Skeletal muscle cell (primary cell): ENCODE data around the gene HOXD9.

Experiments
- DNase-seq: peaks from one replicate; pipeline ENCODE4 v3.0.0-alpha.2; 2010; ENCODE audit warnings: low read depth
- H3K4me3 ChIP-seq: 2 replicates; pipeline ENCODE4 v1.5.1; 2011; ENCODE audit warnings: low read depth, mild to moderate bottlenecking, control low read depth, low read length, moderate library complexity

Gene HOXD9

DNA sequence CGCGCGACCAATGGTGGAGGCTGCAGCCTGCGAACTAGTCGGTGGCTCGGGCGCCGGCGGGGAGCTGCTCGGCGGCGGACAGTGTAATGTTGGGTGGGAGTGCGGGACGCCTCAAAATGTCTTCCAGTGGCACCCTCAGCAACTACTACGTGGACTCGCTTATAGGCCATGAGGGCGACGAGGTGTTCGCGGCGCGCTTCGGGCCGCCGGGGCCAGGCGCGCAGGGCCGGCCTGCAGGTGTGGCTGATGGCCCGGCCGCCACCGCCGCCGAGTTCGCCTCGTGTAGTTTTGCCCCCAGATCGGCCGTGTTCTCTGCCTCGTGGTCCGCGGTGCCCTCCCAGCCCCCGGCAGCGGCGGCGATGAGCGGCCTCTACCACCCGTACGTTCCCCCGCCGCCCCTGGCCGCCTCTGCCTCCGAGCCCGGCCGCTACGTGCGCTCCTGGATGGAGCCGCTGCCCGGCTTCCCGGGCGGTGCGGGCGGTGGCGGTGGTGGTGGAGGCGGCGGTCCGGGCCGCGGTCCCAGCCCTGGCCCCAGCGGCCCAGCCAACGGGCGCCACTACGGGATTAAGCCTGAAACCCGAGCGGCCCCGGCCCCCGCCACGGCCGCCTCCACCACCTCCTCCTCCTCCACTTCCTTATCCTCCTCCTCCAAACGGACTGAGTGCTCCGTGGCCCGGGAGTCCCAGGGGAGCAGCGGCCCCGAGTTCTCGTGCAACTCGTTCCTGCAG is at the start of gene HOXD9:
Gene HOXD9, plus strand, starts transcription at position 37 of the 728 bp plus-strand sequence. Its CDS starts 50 bp downstream, at position 87.
- peak within 1 kb of the TSS; percentile 47 for H3K4me3 ChIP-seq
- DNase-seq, result no peak

DNA sequence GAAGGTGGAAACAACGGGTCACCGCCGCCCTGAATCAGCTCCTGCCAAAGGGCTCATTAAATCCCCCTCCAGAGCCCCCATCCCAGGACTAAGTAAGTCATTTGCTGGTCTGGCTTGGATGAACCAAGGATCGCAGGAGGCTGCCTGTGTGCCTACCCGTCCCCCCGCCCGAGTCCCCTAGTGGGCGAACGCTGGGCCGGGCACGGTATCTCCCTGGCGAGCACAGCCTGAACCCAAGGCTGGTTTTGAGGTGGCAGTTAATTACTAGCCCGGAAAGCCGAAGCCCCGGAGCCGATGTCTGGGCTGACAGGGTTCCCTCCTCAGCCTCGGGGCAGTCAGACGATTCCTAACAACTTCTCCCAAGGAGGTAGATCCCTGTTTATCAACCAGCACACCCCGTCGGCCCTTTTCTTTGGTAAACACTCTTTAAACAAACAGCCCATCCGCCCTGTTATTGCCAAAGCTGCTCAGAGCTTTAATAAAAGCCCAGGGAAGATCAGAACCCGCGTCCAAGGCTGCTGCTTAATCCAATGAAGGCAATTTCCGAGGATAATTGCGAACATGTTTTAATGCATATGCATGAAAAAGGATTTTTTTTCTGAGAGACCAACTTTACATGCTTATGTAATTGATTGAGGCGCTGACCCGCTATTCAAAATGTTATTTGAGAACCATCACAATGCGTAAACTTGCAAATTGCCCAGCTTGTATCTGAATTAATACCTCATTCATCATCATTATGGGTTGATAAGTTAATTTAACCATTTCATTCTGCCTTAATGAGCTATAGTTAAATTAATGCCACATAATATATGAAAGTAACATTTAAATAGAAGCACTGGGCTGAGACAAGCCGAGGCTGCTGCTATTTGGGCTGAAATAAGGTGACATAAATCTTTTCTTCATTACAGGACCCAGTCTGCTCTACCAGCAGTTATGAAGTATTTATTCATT is 49.3 kb upstream of the HOXD9 start:
- DNase-seq, result no peak
- H3K4me3 ChIP-seq, result no peak overlapping the region

DNA sequence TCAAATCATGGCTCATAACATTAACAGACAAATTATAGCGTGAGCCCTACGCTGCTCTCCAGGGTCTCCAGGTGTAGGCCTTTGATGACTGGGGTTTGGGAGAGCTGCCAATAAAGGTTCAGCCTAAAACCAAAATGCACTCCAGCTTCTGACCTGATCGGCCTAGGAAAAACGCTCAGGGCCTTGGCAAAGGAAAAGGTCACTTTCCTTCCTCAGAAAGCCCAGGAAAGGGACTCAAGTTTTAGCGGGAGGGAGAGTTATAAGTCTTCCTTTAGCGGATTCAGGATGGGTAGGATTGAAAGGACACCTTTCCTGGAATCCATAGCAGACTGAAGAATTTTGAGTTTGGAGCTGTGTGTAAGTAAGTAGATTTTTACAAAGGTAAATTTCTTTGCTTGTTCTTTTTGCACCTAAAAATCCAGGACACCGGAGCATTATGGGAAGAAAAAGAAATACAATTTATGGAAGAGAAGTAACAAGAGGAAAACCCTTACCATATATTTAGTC is 47.5 kb upstream of the HOXD9 start:
- no peak overlapping the region for H3K4me3 ChIP-seq
- DNase-seq, result no peak

DNA sequence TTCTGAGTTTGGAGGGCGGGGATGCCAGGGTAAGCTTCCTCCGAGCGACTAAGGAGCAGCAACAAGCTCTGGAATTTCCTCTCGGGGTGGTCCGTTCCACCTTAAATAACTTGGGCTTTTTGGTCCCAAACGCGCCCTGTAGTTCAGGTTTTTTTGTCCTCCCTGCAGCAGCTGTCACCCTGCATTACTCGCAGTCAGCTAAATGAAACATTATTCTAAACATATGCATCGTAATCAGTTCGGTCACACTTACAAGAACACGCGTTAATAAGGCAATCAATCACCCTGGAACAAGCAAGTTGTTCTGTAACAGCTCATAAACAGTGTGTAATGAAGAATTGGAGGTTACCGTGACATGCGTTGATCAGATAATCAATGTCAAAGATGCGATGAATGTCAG is 47.0 kb upstream of the HOXD9 start:
- DNase-seq, result no peak
- no peak overlapping the region for H3K4me3 ChIP-seq

DNA sequence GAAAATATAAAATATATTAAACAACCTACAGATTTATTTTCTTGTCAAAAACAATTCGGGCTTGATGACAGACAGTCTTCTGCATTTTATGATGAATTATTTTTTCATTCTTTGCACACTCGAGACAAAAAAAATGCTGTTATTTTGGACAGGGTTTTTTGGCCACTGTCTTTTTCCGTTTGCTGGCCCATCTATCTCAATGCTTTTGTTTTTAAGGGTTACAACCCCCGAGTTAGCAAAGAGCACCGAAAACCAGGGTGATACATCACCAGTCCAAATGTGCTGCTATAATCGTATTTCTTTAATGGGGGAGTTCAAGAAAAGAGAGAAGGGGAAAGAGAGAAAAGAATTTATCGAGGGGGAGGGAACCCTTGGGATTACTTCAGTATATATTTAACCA is 46.5 kb upstream of the HOXD9 start:
- no peak overlapping the region for H3K4me3 ChIP-seq
- DNase-seq, result no peak

DNA sequence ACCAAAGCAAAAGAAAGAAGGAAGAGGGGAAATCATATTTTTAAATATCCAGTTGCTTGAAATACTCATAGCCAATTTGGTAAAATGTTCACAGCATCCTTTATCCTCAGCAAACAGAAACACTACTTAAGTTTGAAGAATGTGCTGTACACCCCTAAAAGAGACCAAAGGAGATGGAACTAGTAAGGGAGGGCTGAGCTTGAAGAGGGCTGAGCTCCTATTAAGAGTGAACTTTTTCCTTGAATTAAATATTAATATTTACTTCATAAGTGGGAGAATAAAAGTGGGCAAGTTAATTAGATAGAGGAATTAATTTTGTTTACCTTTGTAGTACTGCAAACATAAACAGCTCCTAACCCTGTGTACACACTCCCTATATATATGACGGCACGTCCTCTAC is 45.7 kb upstream of the HOXD9 start:
- H3K4me3 ChIP-seq, result no peak overlapping the region
- DNase-seq, result no peak

DNA sequence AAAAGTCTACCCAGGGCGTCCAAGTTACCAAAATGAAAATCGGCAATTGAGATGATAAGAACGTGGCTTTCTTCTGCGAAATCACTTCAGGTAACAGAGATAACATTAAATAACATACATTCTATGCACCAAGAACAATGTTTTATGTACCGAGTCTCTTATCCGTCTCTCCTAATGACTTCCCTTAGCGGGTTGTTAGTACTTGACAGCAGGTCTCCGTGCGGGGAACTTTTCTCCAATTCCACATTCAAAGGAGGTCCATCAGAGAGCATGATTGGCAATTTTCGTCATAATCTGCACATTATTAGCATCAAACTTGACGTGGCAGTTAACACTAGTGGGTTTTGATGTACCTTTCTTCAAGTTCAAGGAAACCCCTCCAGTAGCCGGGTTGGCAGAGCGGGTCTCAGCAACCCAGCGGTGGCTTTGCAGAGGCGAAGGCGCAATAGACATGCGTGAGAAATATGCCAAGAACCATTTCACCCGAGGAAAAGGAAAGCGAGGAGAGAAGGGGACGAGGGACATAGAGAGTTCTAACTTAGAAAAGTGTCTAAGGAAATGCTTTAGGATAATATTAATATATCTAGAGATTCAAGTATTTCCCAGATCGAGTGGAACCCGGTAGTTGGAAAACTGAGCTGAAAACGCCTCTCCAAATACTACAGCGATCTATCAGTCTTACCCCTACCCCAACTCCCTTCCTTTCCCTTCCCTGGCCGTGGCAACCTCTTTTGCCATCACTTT is 43.8 kb upstream of the HOXD9 start:
- no peak overlapping the region for H3K4me3 ChIP-seq
- no peak for DNase-seq

DNA sequence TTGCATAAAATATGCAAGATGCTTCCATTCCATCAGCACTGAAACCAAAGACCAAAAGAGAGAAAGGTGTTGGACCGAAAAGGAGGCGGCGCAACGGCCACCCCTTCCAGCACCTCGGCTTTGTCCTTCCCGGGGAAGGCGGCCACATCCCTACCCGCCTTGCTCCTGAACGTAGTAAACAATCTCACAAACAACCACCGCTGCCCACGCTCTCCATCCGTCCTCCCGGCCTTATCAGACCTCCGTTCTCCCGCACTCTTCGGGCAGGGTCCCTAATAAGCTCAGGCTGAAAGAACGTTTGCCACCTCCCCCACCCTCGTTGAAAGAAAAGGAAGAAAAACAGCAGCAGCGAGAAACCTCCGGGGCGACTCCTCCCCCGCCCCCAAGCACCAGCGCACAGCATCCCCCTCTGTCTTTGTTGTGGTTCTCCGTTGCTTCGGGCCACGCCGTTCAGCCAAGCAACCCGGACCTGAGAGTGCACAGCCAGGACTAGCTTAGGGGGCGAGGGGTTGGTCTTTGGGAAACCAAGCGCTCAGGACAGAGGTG is 43.2 kb upstream of the HOXD9 start:
- no peak overlapping the region for H3K4me3 ChIP-seq
- DNase-seq, result no peak

DNA sequence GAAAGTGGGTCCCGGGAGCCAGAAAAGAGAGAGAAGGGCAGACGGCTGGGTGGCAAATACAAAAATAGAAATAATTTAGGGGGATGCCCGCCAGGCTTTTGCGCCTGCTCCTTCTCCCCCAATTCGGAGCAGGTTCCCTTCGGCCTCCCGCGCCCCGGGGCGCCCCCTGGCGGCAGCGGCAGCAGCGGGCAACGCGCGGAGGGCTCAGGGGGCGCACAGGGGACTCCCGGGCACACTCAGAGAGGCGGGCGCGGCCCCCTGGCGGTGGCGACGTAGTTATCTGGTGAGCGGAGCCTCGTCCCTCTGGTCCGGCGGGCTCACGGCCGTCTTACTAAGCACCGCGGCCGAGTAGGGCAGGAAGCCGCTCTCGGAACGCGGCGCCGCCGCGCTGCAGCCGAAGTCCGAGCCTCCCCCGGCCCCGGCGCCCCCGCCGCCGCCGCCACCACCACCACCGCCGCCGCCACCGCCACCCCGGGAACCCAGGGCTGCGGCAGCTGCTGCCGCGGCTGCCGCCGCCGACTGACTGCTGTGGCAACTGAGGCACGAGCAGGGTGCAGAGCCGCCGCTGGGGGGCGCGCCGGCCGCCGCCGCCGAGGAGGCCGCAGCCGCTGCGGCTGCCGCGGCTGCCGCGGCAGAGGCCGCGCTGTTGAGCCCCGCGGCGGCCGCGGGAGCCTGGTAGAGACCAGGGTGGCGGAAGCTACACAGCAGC is 42.5 kb upstream of the HOXD9 start:
- no peak for DNase-seq
- H3K4me3 ChIP-seq, result peak overlapping the region; percentile 17

DNA sequence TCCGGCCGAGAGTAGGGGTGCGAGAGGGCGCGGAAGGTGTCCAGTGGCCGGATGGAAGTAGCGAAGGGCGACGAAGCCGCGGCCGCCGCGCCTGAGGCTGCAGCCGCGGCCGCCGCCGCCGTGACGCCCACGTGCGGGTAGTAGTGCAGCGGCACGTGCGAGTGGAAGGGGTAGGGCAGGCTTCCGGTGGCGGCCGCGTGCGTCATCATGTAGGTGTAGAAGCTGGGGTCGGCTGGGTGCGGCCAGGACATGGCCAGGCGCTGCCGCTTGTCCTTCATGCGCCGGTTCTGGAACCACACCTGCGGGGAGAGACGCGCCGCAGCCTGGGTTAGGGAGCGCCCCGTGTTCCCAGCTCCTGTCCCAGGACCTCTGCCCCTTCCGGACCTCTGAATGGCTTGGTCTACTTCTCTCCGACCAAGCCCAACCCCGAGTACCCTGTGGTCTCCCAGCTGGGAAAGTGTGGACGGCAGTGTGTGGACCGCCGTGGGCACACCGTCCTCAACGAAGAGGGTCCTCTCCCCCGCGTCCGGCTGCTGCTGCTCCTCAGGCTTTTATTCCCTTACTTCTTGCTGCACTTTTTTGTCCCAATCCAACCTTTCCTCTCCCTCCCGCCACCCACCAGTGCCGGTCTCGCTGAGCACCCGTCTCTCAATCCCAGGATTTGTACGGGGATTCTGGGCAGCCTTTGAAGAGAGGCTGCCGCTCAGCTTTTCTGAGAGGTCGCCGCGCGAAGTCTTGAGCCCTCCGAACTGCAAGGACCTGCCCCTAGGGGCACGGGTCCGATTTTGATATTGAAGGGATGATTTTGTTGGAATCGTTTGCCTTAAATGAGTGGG is 41.8 kb upstream of the HOXD9 start:
- no peak for DNase-seq
- H3K4me3 ChIP-seq, result peak overlapping the region; percentile 17

DNA sequence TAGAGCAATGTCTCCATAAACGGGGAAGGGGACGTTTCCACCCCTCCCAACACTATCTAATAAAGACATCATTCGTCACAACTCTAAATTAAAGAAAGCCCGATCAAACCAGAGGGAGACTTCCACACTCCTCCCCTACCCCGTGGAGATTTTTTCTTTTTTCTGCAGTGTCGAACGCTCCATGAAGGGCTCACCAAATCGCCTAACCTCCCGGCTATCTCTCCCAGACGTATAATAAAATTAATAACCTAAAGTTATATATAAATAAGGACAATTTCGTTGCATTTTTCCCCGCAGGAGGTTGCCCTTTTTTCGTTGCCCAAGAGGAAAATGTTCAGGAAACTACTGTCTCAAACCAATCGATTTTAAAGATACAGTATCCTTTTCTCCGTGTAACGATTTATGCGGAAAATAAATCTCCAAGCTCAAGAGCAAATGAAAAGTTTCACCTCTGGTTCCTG is 41.1 kb upstream of the HOXD9 start:
- H3K4me3 ChIP-seq, result no peak overlapping the region
- DNase-seq, result no peak

DNA sequence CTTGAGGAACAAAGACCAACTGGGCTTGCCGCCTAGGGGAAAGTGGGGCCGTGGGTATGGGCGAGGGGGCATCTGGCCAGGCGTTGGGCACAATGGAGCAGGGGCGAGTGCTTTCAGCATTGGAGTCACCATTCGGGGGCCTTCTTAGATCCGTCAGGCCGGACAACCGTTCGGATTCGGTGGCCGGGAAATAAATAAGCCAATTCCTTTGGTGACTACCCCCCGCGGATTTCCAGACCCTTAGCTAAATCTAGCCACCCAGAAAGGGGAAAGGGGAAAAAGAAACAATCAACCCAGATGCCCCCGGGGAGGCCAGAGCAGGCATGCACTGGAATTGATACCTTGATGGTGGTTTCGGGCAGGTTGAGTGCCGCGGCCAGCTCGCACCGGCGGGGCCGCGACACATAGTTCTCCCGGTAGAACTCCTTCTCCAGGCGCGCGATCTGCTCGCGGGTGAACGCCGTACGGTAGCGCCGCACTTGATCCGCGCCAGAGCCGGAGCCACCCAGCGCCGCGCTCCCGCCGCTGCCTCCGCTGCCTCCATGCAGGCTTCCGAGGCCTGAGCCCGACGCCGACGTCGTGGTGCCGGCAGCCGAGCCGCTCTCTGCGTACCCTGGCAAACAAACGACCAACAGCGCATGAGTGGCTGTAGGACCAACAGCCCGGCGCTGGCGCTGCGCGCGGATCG is 40.5 kb upstream of the HOXD9 start:
- DNase-seq, result no peak
- no peak overlapping the region for H3K4me3 ChIP-seq

DNA sequence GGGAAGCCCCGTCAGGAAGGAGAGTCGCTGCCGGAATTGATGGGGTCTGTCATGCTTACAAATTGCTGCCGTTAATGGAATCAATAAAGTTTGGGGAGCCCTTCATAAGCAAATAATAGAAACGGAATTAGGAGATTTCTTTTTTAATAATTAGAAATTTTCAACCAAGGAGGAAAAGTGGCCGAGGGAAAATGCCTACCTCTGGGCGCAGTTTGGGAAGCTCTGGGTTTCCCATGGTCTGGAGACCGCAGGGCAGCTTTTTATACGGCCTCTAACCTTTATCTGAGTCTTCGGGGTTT is 40.0 kb upstream of the HOXD9 start:
- no peak for DNase-seq
- H3K4me3 ChIP-seq, result no peak overlapping the region

DNA sequence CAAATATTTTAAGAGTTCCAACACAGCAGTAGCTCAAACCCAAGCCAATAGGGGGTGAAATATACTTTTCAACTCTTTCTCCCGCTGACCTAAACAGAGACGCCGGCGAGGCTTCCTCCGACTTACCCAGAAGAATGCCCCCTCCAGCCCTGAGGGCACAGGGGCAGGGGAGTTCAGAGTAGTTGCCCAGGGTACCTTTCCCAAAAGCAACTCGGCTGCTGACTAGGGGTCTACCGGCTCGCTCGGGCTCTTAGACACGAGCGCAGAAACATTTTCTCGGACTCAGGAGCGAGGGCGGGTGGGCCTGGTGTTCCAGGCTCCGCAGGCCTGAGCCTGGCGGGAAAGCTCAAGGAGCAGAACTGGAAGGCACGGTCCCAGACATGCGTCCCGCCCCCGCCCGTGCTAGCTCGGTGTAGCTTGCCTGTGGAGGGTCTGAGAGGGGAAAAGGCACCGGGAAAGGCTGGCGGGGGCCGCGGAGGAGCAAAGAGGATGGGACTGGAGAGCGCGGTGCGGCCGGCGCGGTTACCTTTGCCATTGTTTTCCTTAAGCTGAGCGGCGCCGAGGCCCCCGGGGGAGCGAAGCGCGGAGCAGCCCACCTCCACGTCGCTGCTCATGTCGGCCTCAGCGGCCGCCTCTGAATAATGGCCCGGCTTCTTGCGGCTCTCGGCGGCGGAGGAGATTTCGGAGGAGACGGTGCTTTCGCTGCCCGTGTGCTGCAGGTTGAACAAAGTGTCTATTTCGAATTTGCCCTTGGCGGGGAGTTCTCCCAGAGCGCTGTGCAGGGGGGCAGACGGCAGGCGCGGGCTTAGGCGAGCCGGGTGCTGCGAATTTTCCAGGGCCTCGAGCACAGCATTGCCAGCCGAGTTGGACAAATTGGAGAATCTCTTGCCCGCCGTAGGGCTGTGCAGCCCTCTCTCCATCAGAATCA is 39.4 kb upstream of the HOXD9 start:
- DNase-seq, result no peak
- H3K4me3 ChIP-seq, result no peak overlapping the region

DNA sequence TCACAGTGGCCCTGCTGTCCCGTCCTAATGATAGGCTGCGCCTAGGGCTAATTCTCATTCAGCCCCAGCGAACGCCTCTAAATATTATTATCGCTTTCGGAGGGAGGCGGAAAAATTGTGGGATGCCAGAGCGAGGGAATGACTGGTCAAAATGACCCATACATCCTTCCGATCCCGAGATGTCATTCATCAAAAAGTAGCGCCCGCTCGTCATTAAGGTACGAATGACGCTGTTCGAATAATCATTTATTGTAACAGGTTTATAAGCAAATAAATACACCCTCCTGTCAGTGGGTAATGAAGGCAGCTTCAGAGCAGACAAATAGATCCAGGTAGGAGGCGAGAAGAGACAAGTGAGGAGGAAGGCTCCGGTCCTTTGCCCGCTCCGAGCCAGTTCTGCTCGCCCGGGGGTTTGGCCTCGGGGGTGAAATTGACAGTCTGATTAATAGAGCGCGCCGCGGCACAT is 38.7 kb upstream of the HOXD9 start, which contains the start of gene EVX2:
Gene EVX2, minus strand, starts transcription at position 167 of the 466 bp plus-strand sequence. CDS start 186 bp downstream, outside the sequence.
- no peak within 1 kb of the TSS for H3K4me3 ChIP-seq
- DNase-seq, result no peak

DNA sequence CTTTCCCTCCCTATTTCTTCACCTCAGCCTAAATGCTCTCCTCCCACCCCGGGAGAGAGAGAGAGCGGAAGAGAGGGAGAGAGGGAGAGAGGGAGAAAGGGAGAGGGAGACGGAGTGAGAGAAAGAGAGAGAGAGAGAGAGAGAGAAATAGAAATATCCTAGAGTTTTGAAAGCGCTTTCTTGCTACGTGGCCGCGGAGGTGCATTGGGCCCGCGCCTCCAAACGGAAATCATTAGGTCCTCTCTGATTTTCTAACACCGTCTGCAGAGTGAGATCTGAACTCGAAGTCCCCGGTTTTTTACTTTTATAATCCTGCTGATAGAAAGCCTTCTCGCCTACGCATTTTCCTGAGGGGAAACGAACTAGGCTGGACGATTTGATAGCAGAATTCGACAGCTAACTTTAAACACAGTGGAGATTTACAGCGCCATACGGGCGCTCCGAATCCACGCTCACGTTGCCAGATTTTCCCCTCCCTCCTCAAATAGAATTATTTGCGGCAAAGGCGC is 37.9 kb upstream of the HOXD9 start:
- no peak for DNase-seq
- H3K4me3 ChIP-seq, result no peak overlapping the region
